GM18858 (cell line): ENCODE measurements around the gene CERS6.
"Not testable (repeated sequence)": the region's sequence is repeated elsewhere in the genome, so short reads cannot be mapped to it uniquely, and the experiment has no call there.

Source experiments
- ATAC-seq: cut with Tn5 transposase; IDR thresholded peaks from one replicate; pipeline ENCODE4 v1.9.1; 2021; ENCODE audit not compliant: unreplicated experiment

The CERS6 gene

GRCh38 chr2:168633200-168633599 lies 177.1 kb downstream of the CERS6 start:
- no peak for ATAC-seq

DNA sequence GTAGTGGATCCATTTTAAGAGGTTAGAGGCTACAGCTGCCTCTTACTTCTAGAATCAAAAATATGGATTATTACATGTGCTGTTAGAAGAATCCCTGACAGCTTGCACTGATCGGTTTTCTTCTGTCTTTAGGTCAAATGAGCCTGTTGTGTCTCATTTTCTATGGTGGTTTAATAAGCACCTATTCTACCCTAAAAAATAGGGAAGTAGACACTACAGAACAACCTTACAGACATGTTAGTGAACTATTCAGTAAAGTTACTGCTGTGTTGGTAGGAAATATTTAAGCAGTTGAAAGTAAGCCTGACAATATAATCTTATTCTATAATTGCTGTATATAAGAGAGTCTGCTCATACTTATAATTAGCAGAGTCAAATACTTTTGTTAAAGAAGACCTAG lies 177.8 kb downstream of the CERS6 start:
- ATAC-seq: peak; percentile 54

DNA sequence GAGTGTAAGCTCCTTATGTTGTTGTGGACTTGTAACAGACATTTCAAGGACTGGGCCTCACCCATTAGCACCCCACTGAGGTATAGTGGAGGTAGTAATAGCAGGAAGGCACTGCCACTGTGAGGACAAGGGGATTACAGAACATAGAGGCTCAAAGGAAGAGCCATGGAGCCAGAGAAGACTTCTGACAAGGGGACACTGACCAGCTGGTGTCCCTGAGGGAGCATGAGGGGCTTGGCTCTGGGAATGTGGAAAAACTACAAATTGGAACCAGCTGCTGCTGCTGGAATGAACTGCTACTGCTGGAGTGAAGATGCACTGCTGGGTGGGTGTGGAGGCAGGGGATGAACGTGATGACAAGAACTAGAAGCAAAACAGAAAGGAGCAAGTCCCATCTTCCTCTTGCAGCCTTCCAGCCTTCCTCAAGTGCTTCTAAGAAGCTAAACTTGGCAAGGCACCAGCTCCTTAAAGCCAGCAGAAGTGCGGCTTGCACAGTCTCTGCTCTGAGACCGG lies 179.0 kb downstream of the CERS6 start:
- ATAC-seq: no peak

GRCh38 chr2:168639018-168639417 lies 182.9 kb downstream of the CERS6 start:
- ATAC-seq: no peak

GRCh38 chr2:168639441-168639898 lies 183.4 kb downstream of the CERS6 start:
- no peak for ATAC-seq

GRCh38 chr2:168640039-168640438 lies 184.0 kb downstream of the CERS6 start:
- ATAC-seq: no peak

DNA sequence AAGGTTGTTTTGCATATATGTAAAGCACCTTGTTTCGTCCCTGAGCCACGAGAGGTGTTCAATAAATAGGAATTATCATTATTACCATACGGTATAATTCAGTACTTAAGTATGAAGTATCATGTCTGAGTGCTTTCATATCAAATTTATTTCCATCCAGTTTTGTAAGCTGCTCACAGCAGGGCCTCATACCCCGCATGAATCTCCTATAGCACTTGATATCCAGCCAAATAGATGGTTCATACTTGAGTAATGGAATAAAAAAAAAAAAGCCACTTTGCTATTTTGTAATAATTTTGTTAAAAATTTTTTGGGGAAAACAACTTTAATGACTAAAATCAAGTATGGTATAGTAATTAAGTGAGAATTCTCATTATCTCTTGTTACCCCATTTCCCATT lies 185.6 kb downstream of the CERS6 start:
- no peak for ATAC-seq

- ATAC-seq: no peak
These were observed 186.8 kb downstream of the CERS6 start for GRCh38 chr2:168642873-168643272.

DNA sequence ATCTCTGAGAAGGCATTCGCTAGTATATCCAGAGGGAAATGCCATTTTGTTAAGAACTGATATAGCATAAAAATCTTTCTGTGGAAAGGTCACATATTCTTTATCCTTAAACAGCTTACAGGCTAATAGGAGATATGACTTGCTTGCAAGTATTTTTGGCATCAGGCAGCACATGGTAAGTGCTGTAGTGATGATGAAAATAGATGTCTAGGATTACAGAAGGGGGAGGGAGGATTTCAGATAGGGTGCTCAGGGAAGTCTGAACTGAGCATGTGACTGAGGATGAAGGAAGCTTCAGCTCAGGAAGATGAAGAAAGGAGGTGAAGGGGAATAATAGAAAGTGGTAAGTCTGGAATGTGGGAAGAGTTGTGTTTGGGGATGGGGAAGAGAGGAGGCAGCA lies 187.9 kb downstream of the CERS6 start:
- no peak for ATAC-seq

DNA sequence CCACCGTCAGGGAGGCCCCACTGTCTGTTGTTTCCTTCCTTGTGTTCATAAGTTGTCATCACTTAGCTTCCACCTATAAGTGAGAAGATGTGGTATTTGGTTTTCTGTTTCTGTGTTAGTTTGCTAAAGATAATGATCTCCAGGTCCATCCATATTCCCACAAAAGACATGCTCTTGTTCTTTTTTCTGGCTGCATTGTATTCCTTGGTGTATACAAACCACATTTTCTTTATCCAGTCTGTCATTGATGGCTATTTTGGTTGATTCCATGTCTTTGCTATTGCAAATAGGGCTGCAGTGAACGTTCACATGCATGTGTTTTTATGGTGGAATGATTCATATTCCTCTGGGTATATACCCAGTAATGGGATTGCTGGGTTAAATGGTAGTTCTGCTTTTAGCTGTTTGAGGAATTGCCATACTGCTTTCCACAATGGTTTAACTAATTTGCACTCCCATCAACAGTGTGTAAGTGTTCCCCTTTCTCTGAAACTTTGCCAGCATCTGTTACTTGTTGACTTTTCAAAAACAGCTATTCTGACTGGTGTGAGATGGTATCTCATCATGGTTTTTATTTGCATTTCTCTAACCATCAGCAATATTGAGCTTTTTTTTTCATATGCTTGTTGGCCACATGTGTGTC lies 189.7 kb downstream of the CERS6 start:
- ATAC-seq: no peak

DNA sequence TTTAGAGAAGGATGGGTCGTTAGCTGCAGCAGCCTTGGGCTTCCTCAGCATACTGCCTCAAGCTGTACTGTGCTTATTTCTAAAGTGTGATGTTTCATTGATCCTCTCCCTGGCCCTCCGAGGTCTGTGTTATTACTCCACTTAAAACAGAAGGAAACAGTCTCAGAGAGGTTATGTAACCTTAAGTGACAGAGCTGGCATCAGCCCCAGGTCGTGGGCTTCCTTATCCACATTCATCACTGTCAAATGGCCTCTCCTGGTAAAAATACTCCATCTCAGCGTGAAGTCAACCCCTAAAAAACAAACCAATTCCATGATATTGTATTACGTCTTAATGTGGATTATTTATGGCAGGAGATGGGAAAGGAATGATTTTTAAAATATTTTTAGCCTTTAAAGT lies 193.0 kb downstream of the CERS6 start:
- ATAC-seq: no peak

GRCh38 chr2:168649562-168649961 lies 193.5 kb downstream of the CERS6 start:
- ATAC-seq: no peak

GRCh38 chr2:168650139-168650538 lies 194.1 kb downstream of the CERS6 start:
- ATAC-seq: no peak

GRCh38 chr2:168650781-168651180 lies 194.7 kb downstream of the CERS6 start:
- ATAC-seq: no peak

DNA sequence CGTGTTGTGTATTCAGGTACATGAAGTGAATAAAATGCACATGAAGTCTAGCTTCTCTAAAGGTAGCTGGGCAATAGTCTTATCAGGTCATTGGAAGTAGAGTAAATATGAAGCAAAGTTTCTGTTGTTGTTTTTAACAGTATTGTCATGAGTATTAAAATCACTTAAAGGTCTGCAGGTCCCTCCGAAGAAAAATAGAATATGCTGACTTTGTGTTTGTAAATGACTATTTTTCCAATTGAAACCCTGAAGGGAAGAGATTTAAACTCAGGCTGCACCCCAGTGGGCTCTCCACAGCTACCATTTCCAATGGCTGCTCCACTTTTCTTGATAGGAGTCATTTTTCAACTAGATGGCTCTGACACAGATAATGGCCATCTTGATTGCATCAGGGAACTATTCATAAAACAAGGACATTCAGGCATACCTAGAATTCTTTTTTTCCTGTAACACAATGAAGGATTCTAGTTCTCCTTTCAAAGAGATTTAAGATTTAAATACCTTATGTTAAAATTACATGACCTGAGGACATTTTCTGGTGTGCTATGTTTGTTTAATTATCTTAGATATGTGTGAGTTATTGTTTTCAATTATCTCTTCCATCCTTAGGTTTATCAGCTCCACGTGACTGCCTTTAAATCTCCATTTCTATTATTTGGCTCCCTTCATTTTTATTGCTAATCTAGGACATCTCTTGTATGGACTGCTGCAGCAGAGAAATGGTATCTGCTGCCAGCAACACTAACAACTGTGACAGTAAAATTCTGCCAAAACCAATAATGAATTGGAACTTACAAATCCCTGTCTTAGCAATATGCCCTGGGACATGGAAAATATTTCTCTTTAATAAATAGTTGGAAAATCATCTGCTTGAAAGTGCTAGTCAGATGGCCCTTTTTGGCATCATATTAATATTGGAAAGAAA lies 197.2 kb downstream of the CERS6 start:
- no peak for ATAC-seq

- no peak for ATAC-seq
These were observed 198.6 kb downstream of the CERS6 start for GRCh38 chr2:168654705-168655104.

DNA sequence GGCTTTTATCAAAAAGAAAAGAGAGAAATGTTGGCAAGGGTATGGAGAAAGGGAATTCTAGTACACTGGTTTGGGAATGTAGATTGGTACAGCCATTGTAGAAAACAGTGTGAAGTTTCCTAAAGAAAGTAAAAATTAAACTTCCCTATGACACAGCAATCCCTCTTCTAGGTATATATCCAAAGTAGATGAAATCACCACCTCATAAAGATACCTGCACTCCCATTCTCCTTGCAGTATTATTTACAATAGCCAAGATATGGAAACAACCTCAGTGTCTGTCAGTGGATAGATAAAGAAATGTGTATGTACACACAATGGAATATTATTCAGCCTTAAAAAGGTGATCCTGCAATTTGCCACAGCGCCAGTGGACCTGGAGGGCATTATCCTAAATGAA lies 199.1 kb downstream of the CERS6 start:
- ATAC-seq: no peak

- ATAC-seq: not testable (repeated sequence)
These were observed 201.3 kb downstream of the CERS6 start for GRCh38 chr2:168657378-168657777.

DNA sequence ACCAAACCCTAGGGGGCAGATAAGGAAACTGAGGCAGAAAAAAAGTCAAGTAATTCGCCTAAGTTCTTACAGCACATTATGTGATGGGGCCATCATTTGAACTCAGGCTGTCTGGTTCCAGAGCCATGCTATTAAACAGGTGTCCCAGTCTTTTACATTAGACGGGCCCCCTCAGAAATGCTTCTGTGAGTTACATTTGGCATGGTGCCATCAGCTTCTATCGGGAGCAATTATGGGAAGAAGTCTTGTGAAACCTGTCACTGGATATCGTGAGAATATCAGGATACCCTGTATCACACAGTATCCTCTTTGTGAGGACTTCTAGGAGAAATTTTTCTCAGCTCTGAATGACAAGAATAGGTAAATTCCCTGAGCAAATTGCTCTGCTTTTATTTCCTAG lies 202.6 kb downstream of the CERS6 start:
- no peak for ATAC-seq

DNA sequence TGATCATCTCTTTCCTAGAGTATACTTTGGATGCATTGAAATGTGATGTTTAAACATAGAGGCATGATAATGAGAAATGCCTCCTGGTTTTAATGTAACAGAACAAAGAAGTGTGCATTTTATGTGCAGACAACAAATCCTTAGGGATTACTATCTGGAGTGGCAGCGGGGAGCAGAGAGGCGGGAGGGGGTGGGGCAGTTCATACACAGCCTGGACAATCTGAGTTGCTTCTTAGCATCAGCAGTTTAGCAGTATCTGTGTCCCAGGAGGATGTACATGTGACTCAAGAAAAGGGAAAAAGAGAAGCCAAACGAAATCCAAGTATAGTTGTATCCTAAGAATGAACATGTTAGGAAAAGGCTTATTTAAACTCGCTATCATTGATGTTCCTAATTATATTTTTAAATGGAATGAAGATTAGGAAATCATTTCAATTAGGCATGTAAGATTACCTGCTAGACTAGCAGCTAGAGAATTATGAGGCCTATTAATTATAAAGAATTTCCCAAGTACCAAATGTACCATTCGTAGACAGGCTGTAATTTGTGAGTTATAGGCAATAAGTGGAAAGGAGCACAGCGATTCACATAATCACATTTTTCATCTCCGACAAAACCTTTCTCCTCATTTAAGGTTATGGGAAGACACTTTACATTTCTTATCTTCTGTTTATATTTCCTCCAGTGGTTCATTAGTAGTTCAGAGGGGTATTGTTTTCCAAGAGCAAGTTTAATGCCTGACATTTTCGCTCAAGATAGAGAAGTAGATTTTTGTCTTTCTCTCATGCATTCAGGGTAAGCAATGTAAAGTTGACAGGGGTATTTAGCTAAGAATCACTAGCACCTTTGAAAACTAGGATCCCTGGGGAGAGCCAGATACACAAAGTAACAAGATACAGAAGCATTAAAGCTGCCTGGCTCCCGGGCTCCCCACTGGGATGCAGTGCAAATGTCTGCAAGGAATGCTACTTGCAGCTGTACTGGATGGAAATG lies 205.1 kb downstream of the CERS6 start:
- no peak for ATAC-seq

DNA sequence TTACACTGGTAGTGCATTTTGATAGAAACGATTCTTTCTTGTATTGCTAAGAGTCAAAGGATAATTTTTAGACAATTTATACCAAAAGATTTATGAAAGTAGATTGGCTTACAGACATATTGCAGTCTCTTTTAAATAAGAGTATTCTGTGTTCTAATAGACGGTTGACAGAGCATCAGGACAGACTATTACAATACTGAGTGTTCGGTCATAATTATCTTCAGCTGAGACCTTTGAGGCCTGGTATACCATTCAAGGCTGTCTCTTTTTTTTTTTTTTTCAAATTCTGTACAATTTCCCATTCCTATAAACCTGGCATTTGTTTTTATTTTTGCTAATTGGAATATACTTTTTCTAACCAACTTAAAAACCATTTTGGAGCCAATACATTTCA lies 205.8 kb downstream of the CERS6 start:
- ATAC-seq: no peak
